Natural killer cell (primary cell): ENCODE data around the gene DRD2. TPM values are rescaled to one million over a fixed set of nuclear protein-coding genes. Genes with fewer than 3 reads are reported as not detected.
"Not testable (repeated sequence)": the region's sequence is repeated elsewhere in the genome, so short reads cannot be mapped to it uniquely, and the experiment has no call there.

ENCODE experiments used
- ATAC-seq, 3 donors: fragments of 150-1000 bp in 2 of 3; fragments of 200-7000 bp in 1 of 3; cut with Tn5 transposase; 1 replicate in 1 of 3; 2 replicates in 2 of 3; pipeline ENCODE4 v1.10.0; 2021; ENCODE audit warnings: mild to moderate bottlenecking in 2 of 3, moderate library complexity in 2 of 3
- DNase-seq, 2 donors: peaks; one replicate each; pipeline versions ENCODE4 v3.0.0 to v3.0.0-alpha.2; 2013 to 2021; ENCODE audit warnings: mixed read lengths in 1 of 2
- H3K27ac ChIP-seq: one replicate; pipeline ENCODE4 v1.5.1; 2013; ENCODE audit warnings: mild to moderate bottlenecking, low read length
- H3K27me3 ChIP-seq: one replicate; pipeline ENCODE4 v1.6.1; 2013; ENCODE audit warnings: low read length; ENCODE audit not compliant: control insufficient read depth, insufficient read depth
- H3K36me3 ChIP-seq: one replicate; pipeline ENCODE4 v1.6.1; 2013; ENCODE audit warnings: low read length; ENCODE audit not compliant: control insufficient read depth, insufficient read depth
- H3K4me1 ChIP-seq: one replicate; pipeline ENCODE4 v1.6.1; 2013; ENCODE audit warnings: low read length; ENCODE audit not compliant: control insufficient read depth, insufficient read depth
- H3K4me3 ChIP-seq: one replicate; pipeline ENCODE4 v1.5.1; 2013; ENCODE audit warnings: low read length
- H3K9me3 ChIP-seq: one replicate; pipeline ENCODE4 v1.6.1; 2013; ENCODE audit warnings: low read length; ENCODE audit not compliant: control insufficient read depth, insufficient read depth
- H3K27ac Mint-ChIP-seq, 2 donors: one replicate each; pipeline ENCODE4 v1.8.0; 2022; ENCODE audit warnings: mild to moderate bottlenecking in 2 of 2, mixed read lengths in 2 of 2, moderate library complexity in 1 of 2
- H3K27me3 Mint-ChIP-seq, 2 donors: one replicate each; pipeline ENCODE4 v1.8.0; 2022; ENCODE audit warnings: low read depth in 2 of 2, mixed read lengths in 2 of 2
- H3K36me3 Mint-ChIP-seq: one replicate; pipeline ENCODE4 v1.8.0; 2022; ENCODE audit warnings: mixed read lengths
- H3K4me1 Mint-ChIP-seq, 2 donors: one replicate each; pipeline ENCODE4 v1.8.0; 2022; ENCODE audit warnings: mixed read lengths in 2 of 2
- H3K4me3 Mint-ChIP-seq: one replicate; pipeline ENCODE4 v1.8.0; 2022; ENCODE audit warnings: mild to moderate bottlenecking, moderate library complexity, mixed read lengths
- H3K9me3 Mint-ChIP-seq, 2 donors: one replicate each; pipeline ENCODE4 v1.8.0; 2022; ENCODE audit warnings: mixed read lengths in 2 of 2
- CTCF ChIP-seq: fragments of 200-600 bp; IDR thresholded peaks from one replicate; pipeline ENCODE4 v1.8.0; 2022; ENCODE audit warnings: antibody characterized with exemption
- WGBS: methylation state at CpG from one replicate; pipeline ENCODE4 v1.1.7; 2013; ENCODE audit warnings: missing lambda C conversion rate; ENCODE audit not compliant: insufficient coverage; 5-methylcytosine and 5-hydroxymethylcytosine counted together
- intact Hi-C: fragments of 100-400 bp; cut with micrococcal nuclease; formaldehyde crosslinking; loops from one replicate; pipeline ENCODE4 v1.14.2; 2022
- total RNA-seq, 4 donors: library from RNA; stranded (reverse); fragments of 120-200 nt in 1 of 4; gene quantifications; one replicate each; pipeline versions ENCODE4 v1.2.3 to v1.2.4, GENCODE V29; 2013 to 2022

DRD2 gene
- total RNA-seq = not detected
- not detected for total RNA-seq (2013)

DNA sequence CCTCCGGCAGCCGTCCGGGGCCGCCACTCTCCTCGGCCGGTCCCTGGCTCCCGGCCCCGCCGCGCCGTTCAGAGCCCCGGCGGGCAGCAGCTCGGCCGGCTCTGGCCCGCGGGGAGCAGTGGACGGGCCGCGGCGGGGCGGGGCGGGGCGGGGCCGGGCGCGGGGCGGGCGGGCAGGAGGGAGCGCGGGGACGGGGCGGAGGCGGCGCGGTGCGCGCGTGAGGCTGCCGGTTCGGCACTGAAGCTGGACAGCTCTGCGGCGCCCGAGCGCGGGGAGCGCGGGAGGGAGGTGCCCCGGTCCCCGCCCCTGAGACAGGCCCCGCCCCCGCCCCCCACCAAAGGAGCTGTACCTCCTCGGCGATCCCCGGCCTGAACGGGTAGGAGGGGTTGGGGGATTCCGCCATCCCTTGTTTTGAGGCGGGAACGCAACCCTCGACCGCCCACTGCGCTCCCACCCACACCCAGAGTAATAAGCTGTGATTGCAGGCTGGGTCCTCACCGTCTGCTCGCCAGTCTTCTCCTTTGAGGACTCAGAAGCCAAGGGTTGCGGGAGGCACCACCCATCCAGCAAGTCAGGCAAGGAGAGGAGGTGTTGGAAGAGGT lies at the start of gene DRD2:
Gene DRD2, minus strand, starts transcription at position 239 of the 602 bp plus-strand sequence. CDS start 50,747 bp downstream, outside the sequence.
- Histone ChIP-seq H3K27me3 (peaks cover 17% of the 10 kb centered on the region), H3K36me3 (no peaks in the 10 kb centered on the region), H3K4me3 (no peak within 1 kb of the TSS), H3K9me3 (no peaks in the 10 kb centered on the region), H3K4me1 (no peaks in the 10 kb centered on the region), H3K27ac (no peak within 1 kb of the TSS)
- Mint-ChIP-seq H3K36me3 (peaks cover 8% of the 10 kb centered on the region), H3K27me3 (peaks cover 50 to 66% of the 10 kb centered on the region in 2 donors), H3K4me3 (peak within 1 kb of the TSS; percentile 25), H3K4me1 (no peaks in the 10 kb centered on the region), H3K9me3 (peaks cover 0 to 2% of the 10 kb centered on the region in 2 donors), H3K27ac (no peak within 1 kb of the TSS)
- 7% methylated on average over 65 of the region's 65 CpGs for WGBS
- intact Hi-C loops = no loop called here
- no peak for TF ChIP-seq CTCF
- DNase-seq (no peak), ATAC-seq (no peak)

DNA sequence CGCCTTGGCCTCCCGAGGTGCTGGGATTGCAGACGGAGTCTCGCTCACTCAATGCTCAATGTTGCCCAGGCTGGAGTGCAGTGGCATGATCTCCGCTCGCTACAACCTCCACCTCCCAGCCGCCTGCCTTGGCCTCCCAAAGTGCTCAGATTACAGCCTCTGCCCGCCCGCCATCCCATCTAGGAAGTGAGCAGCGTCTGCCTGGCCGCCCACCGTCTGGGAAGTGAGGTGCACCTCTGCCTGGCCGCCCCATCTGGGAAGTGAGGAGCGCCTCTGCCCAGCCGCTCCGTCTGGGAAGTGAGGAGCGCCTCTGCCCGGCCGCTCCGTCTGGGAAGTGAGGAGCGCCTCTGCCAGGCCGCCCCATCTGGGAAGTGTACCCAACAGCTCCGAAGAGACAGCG lies 48.7 kb upstream of the DRD2 start:
- H3K4me3 ChIP-seq, H3K4me1 ChIP-seq, H3K36me3 ChIP-seq, intact Hi-C loops, H3K4me1 Mint-ChIP-seq, H3K9me3 ChIP-seq, H3K36me3 Mint-ChIP-seq, H3K27me3 ChIP-seq, ATAC-seq, H3K27ac Mint-ChIP-seq, H3K4me3 Mint-ChIP-seq, DNase-seq, H3K27ac ChIP-seq, H3K9me3 Mint-ChIP-seq: not testable (repeated sequence)
- peaks cover 20 to 39% of the 10 kb centered on the region in 2 donors for H3K27me3 Mint-ChIP-seq
- 93% methylated on average over 24 of the region's 24 CpGs for WGBS

- H3K4me3 Mint-ChIP-seq = no peak overlapping the region
Measured at GRCh38 chr11:113521737-113522517, 46.7 kb upstream of the DRD2 start.

More at GRCh38 chr11:113521737-113522517, 46.7 kb upstream of the DRD2 start:
- Histone ChIP-seq H3K27ac (no peak overlapping the region), H3K4me3 (no peak overlapping the region), H3K27me3 (peaks cover 2% of the 10 kb centered on the region), H3K9me3 (no peaks in the 10 kb centered on the region), H3K4me1 (no peaks in the 10 kb centered on the region), H3K36me3 (no peaks in the 10 kb centered on the region)
- H3K9me3 Mint-ChIP-seq = no peaks in the 10 kb centered on the region
- TF ChIP-seq CTCF = no peak
- no peak overlapping the region for H3K27ac Mint-ChIP-seq
- peaks cover 21 to 38% of the 10 kb centered on the region in 2 donors for H3K27me3 Mint-ChIP-seq
- ATAC-seq (no peak), DNase-seq (no peak)
- H3K36me3 Mint-ChIP-seq = no peaks in the 10 kb centered on the region
- 45% methylated on average over 3 of the region's 3 CpGs for WGBS
- H3K4me1 Mint-ChIP-seq = no peaks in the 10 kb centered on the region
- intact Hi-C loops = no loop called here
